HCT116 (cell line): ENCODE data around the gene SHROOM1. TPM values are rescaled to one million over a fixed set of nuclear protein-coding genes. Genes with fewer than 3 reads are reported as not detected.
A peak's percentile ranks its signal among the peaks of the same experiment; 100 is the strongest.

Experiments
- ATAC-seq: fragments of 200-7000 bp; cut with Tn5 transposase; 2 replicates; pipeline ENCODE4 v1.9.1; 2020; ENCODE audit warnings: mild to moderate bottlenecking, moderate library complexity
- BruUV-seq: library from RNA; stranded (reverse); fragments of 400-500 nt; replicated peaks from 2 replicates; lab custom pipeline; 2021; lab: Mats Ljungman, UMichigan
- CTCF ChIA-PET: fragments of 300-600 bp; sonication (Branson Sonifier 250); formaldehyde crosslinking; loops from one replicate; lab custom pipeline; 2021; ENCODE audit warnings: antibody characterized with exemption; lab: Charles Lee
- POLR2A ChIA-PET: fragments of 300-600, 350-600 bp; sonication (Branson Sonifier 250); formaldehyde crosslinking; loops from one replicate; lab custom pipeline; 2021; ENCODE audit warnings: antibody characterized with exemption; lab: Charles Lee
- RAD21 ChIA-PET, 2 experiments: fragments of 300-600 bp; sonication (Branson Sonifier 250); formaldehyde crosslinking; loops; one replicate each; lab custom pipeline; 2023; ENCODE audit warnings: low total read pairs in 2 of 2; ENCODE audit not compliant: uncharacterized antibody in 2 of 2, unreplicated experiment in 2 of 2, low non-redundant PET in 1 of 2; lab: Charles Lee
- DNase-seq: peaks from one replicate; pipeline ENCODE4 v3.0.0-alpha.2; 2010; ENCODE audit warnings: low read depth, low spot score
- H2AFZ ChIP-seq: fragments of 200-600 bp; shearing (Covaris generic), sonication (generic); 2 replicates; pipeline ENCODE4 v1.6.1; 2017; ENCODE audit warnings: low read depth, mixed run types, mixed read lengths, antibody characterized with exemption, low read length; ENCODE audit not compliant: poor library complexity, severe bottlenecking
- H3K27ac ChIP-seq: 2 replicates; pipeline ENCODE4 v1.5.1; 2012; ENCODE audit warnings: low read depth, low read length
- H3K27me3 ChIP-seq: fragments of 200-600 bp; sonication (generic); 2 replicates; pipeline ENCODE4 v1.6.1; 2016; ENCODE audit warnings: mixed run types, low read length, mixed read lengths; ENCODE audit not compliant: insufficient read depth
- H3K36me3 ChIP-seq, 2 experiments: fragments of 200-500 bp in 1 of 2; fragments of 200-600 bp in 1 of 2; sonication (Bioruptor generic) in 1 of 2; sonication (generic) in 1 of 2; 2 replicates each; pipeline versions ENCODE4 v1.5.1 to v1.6.1; 2014 to 2016; ENCODE audit warnings: low read length in 2 of 2, inconsistent platforms in 1 of 2, mixed read lengths in 1 of 2, mixed run types in 1 of 2; ENCODE audit not compliant: insufficient read depth in 2 of 2, control insufficient read depth in 1 of 2
- H3K4me1 ChIP-seq, 2 experiments: fragments of 200-600 bp in 1 of 2; sonication (generic) in 1 of 2; 2 replicates each; pipeline versions ENCODE4 v1.5.1 to v1.6.1; 2012 to 2017; ENCODE audit warnings: low read length in 2 of 2, inconsistent platforms in 1 of 2, mild to moderate bottlenecking in 1 of 2, mixed read lengths in 1 of 2, mixed run types in 1 of 2, moderate library complexity in 1 of 2; ENCODE audit not compliant: insufficient read depth in 2 of 2, control insufficient read depth in 1 of 2
- H3K4me2 ChIP-seq: fragments of 200-600 bp; sonication (generic); 2 replicates; pipeline ENCODE4 v1.6.1; 2017; ENCODE audit warnings: mixed run types, low read length, mixed read lengths
- H3K4me3 ChIP-seq, 2 experiments: fragments of 200-600 bp in 1 of 2; sonication (generic) in 1 of 2; replicated peaks in 1 of 2; 2 replicates each; pipeline ENCODE4 v1.5.1; 2011 to 2016; ENCODE audit warnings: low read length in 2 of 2, control low read depth in 1 of 2, low read depth in 1 of 2, mild to moderate bottlenecking in 1 of 2, mixed read lengths in 1 of 2, mixed run types in 1 of 2
- H3K79me2 ChIP-seq: fragments of 200-600 bp; sonication (generic); 2 replicates; pipeline ENCODE4 v1.6.1; 2017; ENCODE audit warnings: mild to moderate bottlenecking, mixed run types, low read length, moderate library complexity, mixed read lengths; ENCODE audit not compliant: insufficient read depth
- H3K9ac ChIP-seq: fragments of 200-600 bp; sonication (generic); 2 replicates; pipeline ENCODE4 v1.6.1; 2016; ENCODE audit warnings: low read length, mixed read lengths
- H3K9me2 ChIP-seq: fragments of 200-600 bp; sonication (generic), shearing (Covaris generic); 2 replicates; pipeline ENCODE4 v1.6.1; 2017; ENCODE audit warnings: mixed run types, mild to moderate bottlenecking, moderate library complexity; ENCODE audit not compliant: insufficient read depth
- H3K9me3 ChIP-seq, 2 experiments: fragments of 200-500 bp in 1 of 2; fragments of 200-600 bp in 1 of 2; sonication (Bioruptor generic) in 1 of 2; sonication (generic) in 1 of 2; 2 replicates each; pipeline ENCODE4 v1.6.1; 2014 to 2017; ENCODE audit warnings: low read length in 2 of 2, mixed read lengths in 2 of 2, inconsistent platforms in 1 of 2, low read depth in 1 of 2, mild to moderate bottlenecking in 1 of 2, mixed run types in 1 of 2, moderate library complexity in 1 of 2; ENCODE audit not compliant: control insufficient read depth in 1 of 2, insufficient read depth in 1 of 2
- H4K20me1 ChIP-seq: fragments of 200-600 bp; sonication (generic), shearing (Covaris generic); 2 replicates; pipeline ENCODE4 v1.6.1; 2017; ENCODE audit warnings: mixed run types, mild to moderate bottlenecking, moderate library complexity; ENCODE audit not compliant: insufficient read depth
- CBX3 ChIP-seq: IDR thresholded peaks from 2 replicates; pipeline ENCODE4 v1.6.1; 2012; ENCODE audit warnings: low read depth
- CEBPB ChIP-seq: IDR thresholded peaks from 2 replicates; pipeline ENCODE4 v1.6.1; 2012; ENCODE audit warnings: low read depth
- EGR1 ChIP-seq: IDR thresholded peaks from 2 replicates; pipeline ENCODE4 v1.6.1; 2012; ENCODE audit warnings: low read depth
- ELF1 ChIP-seq: IDR thresholded peaks from 2 replicates; pipeline ENCODE4 v1.6.1; 2012; ENCODE audit warnings: low read depth, borderline replicate concordance
- EZH2 ChIP-seq: fragments of 200-600 bp; sonication (generic); IDR thresholded peaks from 2 replicates; pipeline ENCODE4 v1.6.1; 2017; ENCODE audit warnings: antibody characterized with exemption, mixed run types
- EZH2phosphoT487 ChIP-seq: fragments of 200-600 bp; IDR thresholded peaks from 2 replicates; pipeline ENCODE4 v1.6.1; 2018; ENCODE audit warnings: antibody characterized with exemption, borderline replicate concordance
- FOSL1 ChIP-seq: IDR thresholded peaks from 2 replicates; pipeline ENCODE4 v1.6.1; 2012; ENCODE audit warnings: low read depth
- JUND ChIP-seq: IDR thresholded peaks from 2 replicates; pipeline ENCODE4 v1.6.1; 2012
- MAX ChIP-seq: IDR thresholded peaks from 2 replicates; pipeline ENCODE4 v1.6.1; 2012
- RAD21 ChIP-seq: IDR thresholded peaks from 2 replicates; pipeline ENCODE4 v1.6.1; 2012; ENCODE audit warnings: low read depth, mild to moderate bottlenecking
- REST ChIP-seq: IDR thresholded peaks from 2 replicates; pipeline ENCODE4 v1.6.1; 2012; ENCODE audit warnings: low read depth
- SIN3A ChIP-seq: IDR thresholded peaks from 2 replicates; pipeline ENCODE4 v1.6.1; 2012; ENCODE audit warnings: low read depth
- SP1 ChIP-seq: IDR thresholded peaks from 2 replicates; pipeline ENCODE4 v1.6.1; 2012; ENCODE audit warnings: low read depth
- SRF ChIP-seq: IDR thresholded peaks from 2 replicates; pipeline ENCODE4 v1.6.1; 2012; ENCODE audit warnings: low read depth
- YY1 ChIP-seq: IDR thresholded peaks from 2 replicates; pipeline ENCODE4 v1.6.1; 2011; ENCODE audit warnings: low read length, low read depth, moderate library complexity, mild to moderate bottlenecking; ENCODE audit not compliant: insufficient replicate concordance; ENCODE audit errors: extremely low read depth
- ZBTB33 ChIP-seq: IDR thresholded peaks from 2 replicates; pipeline ENCODE4 v1.6.1; 2011; ENCODE audit warnings: mild to moderate bottlenecking, low read length, moderate library complexity; ENCODE audit not compliant: insufficient replicate concordance; ENCODE audit errors: extremely low read depth
- ZFX ChIP-seq: fragments of 450-650 bp; IDR thresholded peaks from 2 replicates; pipeline ENCODE4 v1.6.1; 2017
- intact Hi-C: fragments of 100-400 bp; cut with micrococcal nuclease; formaldehyde crosslinking; loops from 2 replicates; pipeline ENCODE4 v1.10.0; 2022
- total RNA-seq: library from RNA; stranded (reverse); gene quantifications from one replicate; pipeline ENCODE4 v1.2.1, GENCODE V29; 2021; ENCODE audit not compliant: unreplicated experiment

SHROOM1 gene
- total RNA-seq, 1 experiment from 2014 or later, result 9.5 TPM

GRCh38 chr5:132782101-132782500, 48.3 kb downstream of the SHROOM1 start:
- no peaks in the 10 kb centered on the region for H3K9me3 ChIP-seq
- peak overlapping the region; percentile 97 for H2AFZ ChIP-seq
- peaks cover 0 to 15% of the 10 kb centered on the region in 2 experiments; a peak in 3 of 4 replicates for H3K4me1 ChIP-seq
- no peak overlapping the region for H3K4me3 ChIP-seq
- RAD21 ChIA-PET, result no interaction called here
- intact Hi-C loops, result no loop called here
- no peaks in the 10 kb centered on the region for H4K20me1 ChIP-seq
- DNase-seq, result no peak
- peak overlapping the region; percentile 53 for H3K4me2 ChIP-seq
- CTCF ChIA-PET, result interaction anchor here (1.0 kb wide), 1 partner anchor 38 kb away, joined by 4 read pairs; no protein-coding TSS in a partner anchor
- H3K27me3 ChIP-seq, result no peaks in the 10 kb centered on the region
- H3K9me2 ChIP-seq, result no peaks in the 10 kb centered on the region
- BruUV-seq, result no TSS peak
- H3K9ac ChIP-seq, result peak overlapping the region; percentile 28; the same call in 1 of the 2 replicates
- no peak overlapping the region for H3K27ac ChIP-seq
- TF ChIP-seq YY1, result no peak
- no peak for TF ChIP-seq SP1
- TF ChIP-seq CBX3, result no peak
- TF ChIP-seq ELF1, result no peak
- TF ChIP-seq FOSL1, result peak; percentile 41; the same call in 1 of the 2 replicates
- TF ChIP-seq SRF, result no peak
- TF ChIP-seq SIN3A, result no peak
- TF ChIP-seq JUND, result no peak
- TF ChIP-seq EZH2, result no peak
- POLR2A ChIA-PET, result no interaction called here
- no peaks in the 10 kb centered on the region for H3K79me2 ChIP-seq
- H3K36me3 ChIP-seq, result no peaks in the 10 kb centered on the region
- ATAC-seq, result no peak

- H4K20me1 ChIP-seq, result no peaks in the 10 kb centered on the region
- no peak for DNase-seq
- no TSS peak for BruUV-seq
- H3K9me2 ChIP-seq, result no peaks in the 10 kb centered on the region
- intact Hi-C loops, result no loop called here
- ATAC-seq, result no peak
- peak overlapping the region; percentile 48 for H2AFZ ChIP-seq
- no peak overlapping the region for H3K27ac ChIP-seq
- no peaks in the 10 kb centered on the region for H3K27me3 ChIP-seq
- H3K9me3 ChIP-seq, result no peaks in the 10 kb centered on the region
- H3K36me3 ChIP-seq, result no peaks in the 10 kb centered on the region
- H3K4me2 ChIP-seq, result no peak overlapping the region
- H3K4me1 ChIP-seq, result peaks cover 0 to 17% of the 10 kb centered on the region in 2 experiments
- CTCF ChIA-PET, result no interaction called here
- no peak overlapping the region for H3K4me3 ChIP-seq
- RAD21 ChIA-PET, result no interaction called here
- POLR2A ChIA-PET, result no interaction called here
- H3K79me2 ChIP-seq, result peaks cover 3% of the 10 kb centered on the region; the same call in 1 of the 2 replicates
- H3K9ac ChIP-seq, result no peak overlapping the region
- TF ChIP-seq CEBPB (no peak), MAX (no peak), ZFX (no peak), ELF1 (no peak), RAD21 (no peak), EZH2phosphoT487 (no peak), ZBTB33 (no peak), CBX3 (no peak), FOSL1 (no peak), REST (no peak), EGR1 (no peak), SP1 (no peak)
These were observed 49.4 kb downstream of the SHROOM1 start for GRCh38 chr5:132781029-132781428.
